ENCODE measurements around the gene FRMD1.

- TF ChIP-seq CTCF (IDR thresholded peaks at IDR 0.05) (no peak), EP300 (IDR thresholded peaks at IDR 0.05) (no peak)
Observed at GRCh38 chr6:168064226-168064807, 14.7 kb downstream of the FRMD1 start.

Data from upper lobe of left lung (tissue), 4 donors.